ENCODE measurements around the gene SULT1C4. TPM values are rescaled to one million over a fixed set of nuclear protein-coding genes. Genes with fewer than 3 reads are reported as not detected.

The SULT1C4 gene
- total RNA-seq, 1 experiment from 2014 or later, result not detected

- DNase-seq (ENCODE audit: low read depth, low spot score) (no peak), ATAC-seq (no peak)
- POLR2A ChIA-PET, result no interaction called here
- Histone ChIP-seq H3K4me1 (ENCODE audit: control insufficient read depth, insufficient read depth, low read length) (no peaks in the 10 kb centered on the region), H3K27me3 (ENCODE audit: control insufficient read depth, insufficient read depth, low read length) (no peaks in the 10 kb centered on the region), H3K4me3 (ENCODE audit: low read depth in 2 of 2, low read length in 2 of 2) (no peak overlapping the region), H3K36me3 (ENCODE audit: control insufficient read depth, insufficient read depth, low read length) (no peaks in the 10 kb centered on the region), H3K27ac (ENCODE audit: low read length) (no peak overlapping the region), H3K9me3 (ENCODE audit: control insufficient read depth, insufficient read depth, low read depth, low read length) (no peaks in the 10 kb centered on the region)
- CTCF ChIA-PET, result no interaction called here
- in situ Hi-C loops (cut with HindIII; ENCODE audit: low pct_unique_long_range_greater_than_20kb, low sequenced_read_pairs) (no loop called here), intact Hi-C loops (cut with micrococcal nuclease; ENCODE audit: unreplicated experiment) (no loop called here)
- TF ChIP-seq REST (IDR thresholded peaks at IDR 0.05; ENCODE audit: insufficient read depth in 1 of 2, low read depth in 2 of 2, low read length in 1 of 2), result no peak
- BruUV-seq (replicated peaks), result no TSS peak
Measured at GRCh38 chr2:108367014-108367413, 10.7 kb upstream of the SULT1C4 start.

- Histone ChIP-seq H3K4me1 (ENCODE audit: control insufficient read depth, insufficient read depth, low read length) (no peaks in the 10 kb centered on the region), H3K27me3 (ENCODE audit: control insufficient read depth, insufficient read depth, low read length) (no peaks in the 10 kb centered on the region), H3K27ac (ENCODE audit: low read length) (no peak overlapping the region), H3K9me3 (ENCODE audit: control insufficient read depth, insufficient read depth, low read depth, low read length) (no peaks in the 10 kb centered on the region), H3K4me3 (ENCODE audit: low read depth in 2 of 2, low read length in 2 of 2) (no peak overlapping the region), H3K36me3 (ENCODE audit: control insufficient read depth, insufficient read depth, low read length) (no peaks in the 10 kb centered on the region)
- in situ Hi-C loops (cut with HindIII; ENCODE audit: low pct_unique_long_range_greater_than_20kb, low sequenced_read_pairs), result no loop called here
- BruUV-seq (replicated peaks), result no TSS peak
- ChIA-PET CTCF (no interaction called here), POLR2A (no interaction called here)
- intact Hi-C loops (cut with micrococcal nuclease; ENCODE audit: unreplicated experiment), result no loop called here
- DNase-seq (ENCODE audit: low read depth, low spot score) (no peak), ATAC-seq (no peak)
- TF ChIP-seq POLR2AphosphoS5 (IDR thresholded peaks at IDR 0.05; ENCODE audit: low read depth, low read length), result no peak
- no peak for TF ChIP-seq TCF7L2 (IDR thresholded peaks at IDR 0.05; ENCODE audit: low read depth, low read length)
- no peak for TF ChIP-seq REST (IDR thresholded peaks at IDR 0.05; ENCODE audit: insufficient read depth in 1 of 2, low read depth in 2 of 2, low read length in 1 of 2)
- TF ChIP-seq SIN3A (IDR thresholded peaks at IDR 0.05; ENCODE audit: borderline replicate concordance, insufficient read depth, low read depth, low read length), result no peak
- TF ChIP-seq CTCF (IDR thresholded peaks at IDR 0.05), result no peak
Measured at GRCh38 chr2:108367561-108368175, 10.1 kb upstream of the SULT1C4 start.

All from Panc1 (cell line).